ENCODE data around the gene CSMD2.

DNA sequence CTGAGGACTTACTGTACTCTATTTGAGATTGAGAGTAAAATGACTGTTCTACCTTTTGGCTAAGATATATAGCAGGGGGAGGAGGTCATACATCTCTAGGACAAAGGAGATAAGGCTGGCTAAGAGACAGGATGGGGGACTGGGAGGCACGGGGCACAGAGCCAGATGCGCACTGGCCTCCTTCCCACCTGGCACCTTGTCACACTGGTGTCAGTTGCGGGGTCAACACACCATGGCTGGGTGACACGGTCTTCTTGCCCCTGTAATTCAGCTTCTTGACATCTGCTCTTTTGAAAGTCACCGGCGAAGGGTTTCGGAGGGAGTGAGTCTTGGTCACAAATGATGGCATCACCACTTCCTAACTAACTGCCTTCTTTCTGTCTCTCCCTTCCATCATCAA is 515.3 kb downstream of the CSMD2 start:
- TF ChIP-seq, protein P1, sequence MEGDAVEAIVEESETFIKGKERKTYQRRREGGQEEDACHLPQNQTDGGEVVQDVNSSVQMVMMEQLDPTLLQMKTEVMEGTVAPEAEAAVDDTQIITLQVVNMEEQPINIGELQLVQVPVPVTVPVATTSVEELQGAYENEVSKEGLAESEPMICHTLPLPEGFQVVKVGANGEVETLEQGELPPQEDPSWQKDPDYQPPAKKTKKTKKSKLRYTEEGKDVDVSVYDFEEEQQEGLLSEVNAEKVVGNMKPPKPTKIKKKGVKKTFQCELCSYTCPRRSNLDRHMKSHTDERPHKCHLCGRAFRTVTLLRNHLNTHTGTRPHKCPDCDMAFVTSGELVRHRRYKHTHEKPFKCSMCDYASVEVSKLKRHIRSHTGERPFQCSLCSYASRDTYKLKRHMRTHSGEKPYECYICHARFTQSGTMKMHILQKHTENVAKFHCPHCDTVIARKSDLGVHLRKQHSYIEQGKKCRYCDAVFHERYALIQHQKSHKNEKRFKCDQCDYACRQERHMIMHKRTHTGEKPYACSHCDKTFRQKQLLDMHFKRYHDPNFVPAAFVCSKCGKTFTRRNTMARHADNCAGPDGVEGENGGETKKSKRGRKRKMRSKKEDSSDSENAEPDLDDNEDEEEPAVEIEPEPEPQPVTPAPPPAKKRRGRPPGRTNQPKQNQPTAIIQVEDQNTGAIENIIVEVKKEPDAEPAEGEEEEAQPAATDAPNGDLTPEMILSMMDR (IDR thresholded peaks at IDR 0.05) = no peak
- no peak for TF ChIP-seq POLR2A (IDR thresholded peaks at IDR 0.05)
